GM12864 (cell line): Measurements from ENCODE around the gene MEF2A.

ENCODE experiments used
- DNase-seq: peaks from one replicate; pipeline ENCODE4 v3.0.0-alpha.2; 2011; ENCODE audit warnings: low read depth
- H3K4me3 ChIP-seq: 2 replicates; pipeline ENCODE4 v1.5.1; 2011; ENCODE audit warnings: mild to moderate bottlenecking, low read depth, low read length, control low read depth
- TF ChIP-seq, protein P1 (sequence below): IDR thresholded peaks from 2 replicates; pipeline ENCODE4 v1.5.1; 2011; ENCODE audit warnings: low read depth, mild to moderate bottlenecking, moderate library complexity, low read length, control low read depth, inconsistent platforms; ENCODE audit errors: missing control alignments

The MEF2A gene

DNA sequence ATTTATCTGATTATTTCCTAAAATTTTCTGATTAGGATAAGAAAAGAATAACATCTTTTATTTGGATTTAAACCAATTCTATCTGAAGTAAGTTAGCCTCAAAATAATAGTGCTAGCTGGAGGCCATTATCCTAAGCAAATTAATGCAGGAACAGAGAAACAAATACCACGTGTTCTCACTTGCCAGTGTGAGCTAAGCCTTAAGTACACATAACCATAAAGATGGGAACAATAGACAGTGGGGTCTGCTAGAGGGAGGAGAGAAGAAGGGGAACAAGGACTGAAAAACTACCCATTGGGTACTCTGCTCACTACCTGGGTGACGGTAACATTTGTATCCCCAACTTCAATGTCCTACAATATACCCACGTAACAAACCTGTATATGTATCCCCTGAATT, 198.7 kb downstream of the MEF2A start:
- TF ChIP-seq, protein P1, sequence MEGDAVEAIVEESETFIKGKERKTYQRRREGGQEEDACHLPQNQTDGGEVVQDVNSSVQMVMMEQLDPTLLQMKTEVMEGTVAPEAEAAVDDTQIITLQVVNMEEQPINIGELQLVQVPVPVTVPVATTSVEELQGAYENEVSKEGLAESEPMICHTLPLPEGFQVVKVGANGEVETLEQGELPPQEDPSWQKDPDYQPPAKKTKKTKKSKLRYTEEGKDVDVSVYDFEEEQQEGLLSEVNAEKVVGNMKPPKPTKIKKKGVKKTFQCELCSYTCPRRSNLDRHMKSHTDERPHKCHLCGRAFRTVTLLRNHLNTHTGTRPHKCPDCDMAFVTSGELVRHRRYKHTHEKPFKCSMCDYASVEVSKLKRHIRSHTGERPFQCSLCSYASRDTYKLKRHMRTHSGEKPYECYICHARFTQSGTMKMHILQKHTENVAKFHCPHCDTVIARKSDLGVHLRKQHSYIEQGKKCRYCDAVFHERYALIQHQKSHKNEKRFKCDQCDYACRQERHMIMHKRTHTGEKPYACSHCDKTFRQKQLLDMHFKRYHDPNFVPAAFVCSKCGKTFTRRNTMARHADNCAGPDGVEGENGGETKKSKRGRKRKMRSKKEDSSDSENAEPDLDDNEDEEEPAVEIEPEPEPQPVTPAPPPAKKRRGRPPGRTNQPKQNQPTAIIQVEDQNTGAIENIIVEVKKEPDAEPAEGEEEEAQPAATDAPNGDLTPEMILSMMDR = no peak
- no peak for DNase-seq
- H3K4me3 ChIP-seq = no peak overlapping the region
